CD1c-positive myeloid dendritic cell (primary cell): ENCODE measurements around the gene OR9A2.
A peak's percentile ranks its signal among the peaks of the same experiment; 100 is the strongest.

ENCODE experiments used
- DNase-seq: peaks from one replicate; pipeline ENCODE4 v3.0.0-alpha.2; 2016; ENCODE audit errors: extremely low spot score

OR9A2 gene

GRCh38 chr7:143027032-143027431, at the start of gene OR9A2:
OR9A2 (minus strand) TSS chr7:143027132; CDS start chr7:143027132, 0 bp downstream.
- DNase-seq: no peak

- DNase-seq: no peak
Observed at GRCh38 chr7:143074141-143074540, 47.2 kb upstream of the OR9A2 start.

- no peak for DNase-seq
Observed at GRCh38 chr7:143073556-143073955, 46.6 kb upstream of the OR9A2 start.

GRCh38 chr7:143069912-143070500, 43.1 kb upstream of the OR9A2 start:
- DNase-seq: no peak

GRCh38 chr7:143068446-143068845, 41.5 kb upstream of the OR9A2 start:
- DNase-seq: no peak

GRCh38 chr7:143063741-143064140, 36.8 kb upstream of the OR9A2 start:
- DNase-seq: no peak

- no peak for DNase-seq
Observed at GRCh38 chr7:143055754-143056153, 28.8 kb upstream of the OR9A2 start.

GRCh38 chr7:143054621-143055020, 27.7 kb upstream of the OR9A2 start:
- no peak for DNase-seq

GRCh38 chr7:143052041-143052440, 25.1 kb upstream of the OR9A2 start, which contains the start of gene OR6V1:
OR6V1 (plus strand) TSS chr7:143052341; CDS start chr7:143052341, 0 bp downstream.
- DNase-seq: no peak

GRCh38 chr7:143050931-143051330, 24.0 kb upstream of the OR9A2 start:
- no peak for DNase-seq

- DNase-seq: peak; percentile 20
Observed at GRCh38 chr7:143049362-143049761, 22.4 kb upstream of the OR9A2 start.

- peak; percentile 49 for DNase-seq
Observed at GRCh38 chr7:143048827-143049226, 21.9 kb upstream of the OR9A2 start.

GRCh38 chr7:143047326-143047725, 20.4 kb upstream of the OR9A2 start:
- peak; percentile 82 for DNase-seq

- peak; percentile 60 for DNase-seq
Observed at GRCh38 chr7:143046426-143046851, 19.5 kb upstream of the OR9A2 start.

GRCh38 chr7:143043391-143043790, 16.5 kb upstream of the OR9A2 start:
- no peak for DNase-seq

GRCh38 chr7:143042790-143043271, 15.9 kb upstream of the OR9A2 start:
- DNase-seq: no peak

GRCh38 chr7:143042159-143042789, 15.3 kb upstream of the OR9A2 start:
- no peak for DNase-seq

- DNase-seq: no peak
Observed at GRCh38 chr7:143041346-143041745, 14.4 kb upstream of the OR9A2 start.

- no peak for DNase-seq
Observed at GRCh38 chr7:143040209-143040715, 13.3 kb upstream of the OR9A2 start.

GRCh38 chr7:143038635-143039034, 11.7 kb upstream of the OR9A2 start:
- DNase-seq: no peak

GRCh38 chr7:143027683-143028082, 751 bp upstream of the OR9A2 start:
- DNase-seq: no peak

- no peak for DNase-seq
Observed at GRCh38 chr7:143025371-143025770, 1.6 kb downstream of the OR9A2 start.

GRCh38 chr7:143023047-143023446, 3.9 kb downstream of the OR9A2 start:
- DNase-seq: no peak
